Middle frontal gyrus (tissue), 1 donor: Measurements from ENCODE around the gene GAS7.

Source experiments
- DNase-seq: peaks from one replicate; pipeline ENCODE4 v3.0.0-alpha.2; 2015; ENCODE audit warnings: low spot score; ENCODE audit errors: extremely low spot score

The GAS7 gene

DNA sequence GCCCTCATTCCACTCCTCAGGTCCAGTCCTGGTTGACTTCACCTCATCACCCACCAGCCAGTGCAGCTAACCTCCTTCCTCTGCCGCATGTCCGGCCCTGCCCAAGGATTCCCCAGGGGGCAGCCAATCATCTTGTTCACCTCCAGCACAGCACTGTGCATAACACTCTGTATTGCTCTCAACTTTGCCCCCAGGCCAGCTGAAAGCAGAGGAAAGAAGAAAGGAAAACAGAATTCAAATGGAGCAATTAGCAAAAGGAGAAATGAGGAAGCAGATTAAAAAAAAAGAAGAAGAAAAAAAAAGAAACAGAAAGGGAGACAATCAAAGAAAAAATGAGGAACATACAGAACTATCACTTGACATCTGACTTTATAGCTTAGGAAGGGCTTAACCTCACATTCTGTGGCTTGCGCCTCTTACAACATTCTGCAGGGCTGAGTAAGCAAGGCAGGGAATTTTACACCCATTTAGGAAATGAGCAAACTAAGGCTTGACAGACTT lies 26.1 kb downstream of the GAS7 start:
- no peak for DNase-seq

DNA sequence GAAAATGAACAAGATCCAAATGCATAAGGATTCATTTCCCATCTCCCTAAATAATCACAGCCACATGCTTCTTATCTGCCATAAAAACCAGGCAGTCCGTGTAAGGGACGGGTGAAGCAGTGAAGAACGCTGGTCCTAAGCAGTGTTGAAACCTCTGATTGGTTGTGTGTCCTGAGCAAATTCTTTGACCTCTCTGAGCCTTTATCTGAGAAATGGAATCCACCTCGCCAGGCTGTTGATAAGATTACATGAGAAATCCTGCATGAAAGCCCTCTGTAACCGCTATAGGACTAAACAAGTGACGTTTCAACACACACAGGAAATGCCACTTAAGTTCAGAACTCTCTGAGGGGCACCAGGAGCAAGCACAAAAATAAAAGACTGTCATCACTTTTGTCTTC lies 26.8 kb downstream of the GAS7 start:
- no peak for DNase-seq

DNA sequence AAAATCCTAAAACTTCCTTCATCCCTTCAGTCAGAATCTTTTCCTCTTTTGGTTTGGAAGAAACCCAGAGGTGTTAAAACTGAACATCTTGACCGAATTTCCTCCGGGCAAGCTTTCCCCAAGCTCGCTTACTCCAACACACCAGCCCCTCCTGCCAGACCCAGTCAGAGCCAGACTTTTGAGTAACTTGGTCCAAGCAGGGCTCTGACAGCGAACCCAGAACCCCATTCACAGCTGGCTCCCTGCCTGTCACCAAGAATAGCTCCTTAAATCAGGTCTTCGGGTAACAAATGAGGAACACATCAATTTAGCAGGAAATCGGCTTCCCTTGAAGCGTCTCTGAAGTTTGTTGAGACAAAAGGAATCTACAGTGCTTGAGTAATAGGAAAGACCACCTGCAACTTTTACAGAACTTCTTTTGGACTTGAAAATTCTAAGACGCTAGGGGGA lies 27.3 kb downstream of the GAS7 start:
- no peak for DNase-seq

DNA sequence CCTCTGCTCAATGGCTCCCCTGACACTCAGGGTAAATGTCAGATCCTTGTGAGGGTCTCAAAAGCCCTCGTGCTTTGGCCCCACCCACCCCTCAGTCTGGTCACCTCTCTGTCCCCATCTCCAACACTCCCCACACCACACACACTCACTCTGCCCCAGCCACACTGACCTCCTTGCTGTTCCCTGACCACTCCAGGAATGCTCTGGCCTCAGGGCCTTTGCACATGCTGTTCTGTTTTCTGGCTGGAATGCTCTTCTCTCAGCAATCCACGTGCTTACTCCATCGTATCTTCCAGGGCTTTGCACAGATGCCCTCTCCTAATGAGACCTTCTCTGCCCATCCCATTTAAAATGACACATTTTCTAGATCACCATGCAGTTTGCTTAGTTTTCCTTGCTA lies 28.2 kb downstream of the GAS7 start:
- DNase-seq, result no peak

DNA sequence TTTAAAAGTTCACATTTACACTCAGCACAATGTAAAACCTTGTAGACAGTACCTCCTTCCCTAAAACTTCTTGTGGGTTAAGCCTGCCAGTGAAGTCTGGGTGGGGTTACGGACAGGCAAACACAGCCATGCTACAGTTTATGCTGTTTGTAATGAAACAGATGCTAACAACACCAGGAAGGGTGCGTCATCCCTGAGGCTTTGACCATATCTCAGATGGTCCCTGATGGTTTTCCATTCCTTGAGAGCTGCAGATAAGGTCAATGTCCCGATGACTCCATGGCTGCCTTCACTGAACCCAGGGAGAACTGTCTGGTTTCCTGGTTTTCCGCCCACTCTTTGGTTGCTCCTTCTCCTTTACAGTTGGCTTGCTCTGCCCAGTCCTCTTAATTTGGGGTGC lies 29.1 kb downstream of the GAS7 start:
- no peak for DNase-seq

DNA sequence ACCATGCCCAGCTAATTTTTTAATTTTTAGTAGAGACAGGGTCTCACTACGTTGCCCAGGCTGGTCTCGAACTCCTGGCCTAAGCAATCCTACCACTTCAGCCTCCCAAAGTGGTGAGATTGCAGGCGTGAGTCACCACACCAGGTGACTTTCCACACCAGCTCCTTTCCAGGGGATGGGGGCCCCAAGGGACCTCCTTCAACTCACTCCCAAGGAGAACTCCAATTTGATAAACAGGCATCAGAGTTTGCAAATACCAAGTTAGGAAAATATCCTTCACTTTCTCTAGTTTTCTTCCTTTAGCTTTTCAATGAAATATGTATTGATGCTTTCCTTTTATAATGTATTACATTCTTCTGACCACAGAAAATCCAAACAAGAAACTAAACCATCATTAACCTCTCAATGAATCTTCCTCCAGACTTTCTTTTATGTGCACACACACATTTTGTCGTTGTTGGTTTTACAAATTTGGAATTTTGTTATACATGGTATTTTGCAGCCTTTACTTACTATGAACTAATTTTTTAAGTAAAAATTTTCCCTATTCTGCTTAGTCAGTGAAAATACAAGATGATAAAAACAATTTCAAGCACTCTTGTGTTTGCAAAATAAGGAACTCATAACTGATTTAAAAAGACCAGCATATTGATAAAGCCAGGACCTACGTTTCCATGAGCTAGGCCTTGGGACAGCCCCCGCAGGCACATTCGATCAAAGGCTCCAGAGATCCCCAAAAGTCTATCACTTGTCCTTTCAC lies 32.0 kb downstream of the GAS7 start:
- DNase-seq, result no peak

DNA sequence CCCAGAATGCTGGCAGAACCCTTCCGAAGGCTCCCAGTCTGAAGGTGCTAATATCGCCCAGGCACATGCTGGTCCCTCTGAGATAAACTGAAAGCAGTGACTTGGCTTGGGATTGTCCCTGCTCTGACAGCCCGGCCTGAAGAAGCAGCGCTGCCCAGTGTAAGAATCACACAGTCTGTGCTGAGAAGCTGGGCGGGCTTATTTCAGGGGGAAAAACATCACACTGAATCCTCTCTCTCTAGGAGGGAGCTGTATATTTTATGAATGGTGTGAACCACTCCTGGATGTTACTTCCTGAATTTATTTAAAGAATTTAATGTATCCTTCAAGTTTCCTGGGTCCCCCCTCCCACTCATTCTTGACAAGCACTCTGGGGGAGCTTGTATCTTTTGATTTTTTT lies 36.3 kb downstream of the GAS7 start:
- DNase-seq, result no peak

DNA sequence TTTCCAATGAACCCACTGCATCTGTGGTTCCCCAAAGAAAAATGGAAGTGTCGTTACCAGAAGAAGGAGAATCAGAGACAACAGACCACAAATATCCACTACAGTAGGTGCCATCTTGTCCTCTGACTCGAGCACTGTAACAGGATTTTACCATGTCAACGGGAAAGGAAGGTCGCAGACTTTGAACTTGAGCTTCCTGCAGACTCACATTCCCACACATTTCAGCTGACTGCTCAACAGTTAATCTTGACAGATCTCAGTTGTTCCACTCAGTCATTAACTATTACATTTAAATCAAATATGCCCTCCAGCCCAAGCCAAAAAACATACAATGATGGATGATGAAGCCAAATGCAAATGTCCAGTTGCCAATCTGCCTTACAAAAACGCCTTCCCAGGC lies 37.0 kb downstream of the GAS7 start:
- no peak for DNase-seq

DNA sequence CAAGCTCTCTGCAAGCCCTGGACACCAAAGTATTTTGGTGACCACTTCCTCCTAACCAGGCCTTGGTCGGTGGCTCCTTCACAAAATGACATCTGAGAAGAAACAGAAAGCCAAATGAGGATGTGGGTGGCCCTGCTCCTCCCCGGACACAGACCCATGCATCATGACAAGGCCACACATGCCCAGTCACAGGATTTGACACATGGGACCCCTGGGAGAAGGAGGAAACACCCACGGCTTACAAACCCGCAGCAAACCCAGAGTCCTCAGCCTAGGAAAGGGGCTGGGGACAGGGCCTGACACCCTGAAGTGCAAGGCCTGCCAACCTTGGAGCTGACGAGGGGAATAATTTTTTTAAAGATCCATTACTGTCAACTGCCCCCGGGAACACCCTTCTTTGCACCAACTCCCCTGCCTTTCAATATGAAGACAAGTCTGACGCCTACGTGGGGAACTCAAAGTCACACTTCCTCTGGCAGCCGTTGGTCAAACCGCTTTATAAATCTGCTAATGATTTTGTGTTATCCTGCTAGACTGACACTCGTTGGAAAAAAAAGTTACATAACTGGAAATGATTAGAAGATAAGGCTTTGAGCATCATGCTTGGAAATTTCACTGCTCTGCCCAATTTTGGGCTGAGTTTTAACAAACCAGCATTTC lies 41.3 kb downstream of the GAS7 start:
- no peak for DNase-seq

DNA sequence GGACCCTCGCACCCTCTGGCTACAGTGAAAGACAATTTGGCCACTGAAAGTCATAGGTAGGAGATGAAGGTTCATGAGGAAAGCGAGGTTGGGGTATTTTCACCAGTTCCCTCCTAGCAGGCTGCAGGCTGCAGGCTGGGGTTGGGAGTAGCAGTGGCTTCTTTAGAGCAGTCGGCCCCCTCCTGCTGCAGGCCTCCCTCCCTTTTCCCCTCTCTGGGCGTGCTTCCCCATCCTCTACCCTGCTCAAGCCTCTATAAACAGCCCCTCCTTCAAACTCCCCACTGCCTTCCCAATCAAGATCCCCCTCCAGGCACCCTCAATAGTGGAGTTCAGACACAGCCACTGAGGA lies 41.8 kb downstream of the GAS7 start:
- DNase-seq, result no peak

DNA sequence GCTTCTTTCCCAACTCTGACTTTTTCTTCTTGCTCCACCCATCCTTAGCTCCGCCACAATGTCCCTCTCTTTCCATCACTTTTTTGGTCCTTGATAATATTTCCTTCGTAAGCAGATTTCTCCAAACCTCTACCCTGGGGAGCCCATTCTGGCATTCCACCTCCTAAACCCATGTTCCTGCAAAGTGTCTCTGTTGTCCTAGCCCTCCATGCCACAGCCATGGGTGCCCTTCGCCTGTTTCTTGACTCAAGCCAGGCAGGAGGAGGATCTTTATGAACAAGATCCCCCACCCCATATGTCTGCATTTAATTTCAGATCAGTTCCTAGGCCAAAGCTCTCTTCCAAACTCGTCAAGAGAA lies 42.4 kb downstream of the GAS7 start:
- DNase-seq, result no peak

DNA sequence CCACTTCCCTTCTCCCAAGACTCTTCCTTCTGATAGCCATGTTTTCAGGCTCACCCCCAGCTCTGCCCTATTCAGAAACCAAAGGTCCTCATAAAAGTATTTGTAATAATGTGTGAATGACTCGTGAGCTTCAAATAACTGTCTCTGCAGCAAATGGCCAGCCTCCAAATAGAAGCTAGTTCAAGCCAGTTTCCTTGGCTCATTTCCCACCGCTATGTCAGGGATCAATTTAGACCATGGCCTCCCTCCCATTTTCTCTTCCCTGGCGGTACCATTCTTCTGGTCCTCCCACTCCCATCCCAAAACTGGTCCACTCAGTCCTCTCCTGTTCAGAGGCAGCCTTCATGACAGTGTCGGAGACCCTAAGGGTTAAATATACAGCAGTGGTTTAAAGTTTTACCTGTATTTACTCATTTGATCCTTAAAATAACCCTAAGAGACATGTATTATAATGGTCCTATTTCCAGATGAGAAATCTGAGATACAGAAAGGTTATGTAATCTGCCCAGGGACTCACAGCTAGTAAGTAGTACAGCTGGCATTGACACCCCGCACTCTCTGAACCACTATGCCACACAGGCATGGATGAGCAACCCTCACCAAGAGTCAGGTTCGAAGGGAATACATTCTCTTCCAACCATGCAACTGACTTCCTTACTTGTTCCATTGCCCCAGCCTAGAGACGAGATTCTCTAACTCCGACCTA lies 42.9 kb downstream of the GAS7 start:
- DNase-seq, result no peak

DNA sequence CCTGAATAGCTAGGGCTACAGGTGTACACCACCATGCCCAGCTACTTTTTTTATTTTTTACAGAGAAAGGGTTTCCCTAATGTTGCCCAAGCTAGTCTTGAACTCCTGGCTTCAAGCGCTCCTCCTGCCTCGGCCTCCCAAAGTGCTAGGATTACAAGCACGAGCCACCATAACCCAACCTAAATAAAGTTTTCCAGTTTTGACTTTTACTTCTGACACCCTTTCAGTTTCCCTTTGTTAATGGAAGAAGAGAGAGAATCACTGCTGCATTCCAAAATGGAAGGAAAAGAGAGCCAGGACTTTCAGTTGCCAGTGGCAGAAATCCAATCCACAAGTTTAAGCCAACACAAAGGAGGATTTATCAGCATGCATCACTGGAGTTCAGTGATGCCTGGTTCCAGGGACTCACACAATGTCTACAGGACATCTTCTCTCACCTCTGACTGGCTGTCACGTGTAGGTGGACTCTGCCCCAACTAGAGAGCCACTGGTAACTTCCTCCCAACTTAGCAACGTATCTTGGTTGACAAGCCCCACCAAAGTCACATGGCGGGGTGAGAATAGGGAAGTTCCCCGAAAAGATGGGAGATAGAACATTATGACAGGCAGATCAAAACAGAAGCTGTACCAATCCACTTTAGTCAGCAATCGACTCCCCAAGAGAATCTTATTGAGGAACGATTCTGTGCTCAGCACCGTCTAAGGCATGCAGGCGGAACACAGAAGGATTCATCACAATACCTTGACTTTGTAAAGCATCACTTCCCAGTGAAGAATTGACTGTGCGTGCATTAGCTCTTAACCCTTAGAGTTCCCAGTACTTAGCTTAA lies 46.5 kb downstream of the GAS7 start:
- no peak for DNase-seq

DNA sequence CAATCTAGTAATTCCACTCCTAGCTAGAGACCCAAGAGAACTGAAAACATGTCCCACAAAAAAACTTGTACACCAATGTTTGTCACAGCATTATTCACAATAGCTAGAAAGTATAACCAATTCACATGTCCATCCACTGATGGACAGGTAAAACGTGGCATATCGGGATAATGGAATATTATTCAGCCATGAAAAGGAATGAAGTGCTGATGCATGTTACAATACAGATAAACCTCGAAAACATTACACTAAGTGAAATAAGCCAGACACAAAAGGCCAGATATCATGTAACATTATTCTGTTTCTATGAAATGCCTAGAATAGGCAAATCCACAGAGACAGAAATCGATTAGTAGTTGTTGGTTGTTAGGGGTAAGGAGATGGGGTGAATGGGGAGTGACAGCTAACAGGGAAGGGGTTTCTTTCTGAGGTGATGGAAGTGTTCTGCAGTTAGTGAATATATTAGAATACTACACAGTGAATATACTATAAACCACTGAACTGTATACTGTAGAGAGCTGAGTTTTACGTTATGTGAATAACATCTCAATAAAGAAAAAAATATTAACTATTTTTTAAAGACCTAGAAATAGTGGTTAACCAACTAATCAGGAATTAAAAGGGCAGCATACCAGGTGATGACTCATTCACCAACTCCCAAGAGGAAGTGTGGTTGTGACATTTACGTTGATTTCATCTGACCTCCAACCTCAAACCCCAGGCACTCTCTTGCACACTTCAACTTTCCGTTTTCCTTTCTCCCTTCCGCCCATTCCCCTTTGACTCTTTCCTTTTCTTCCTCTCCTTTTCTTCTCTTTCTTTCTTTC lies 48.6 kb downstream of the GAS7 start:
- no peak for DNase-seq

DNA sequence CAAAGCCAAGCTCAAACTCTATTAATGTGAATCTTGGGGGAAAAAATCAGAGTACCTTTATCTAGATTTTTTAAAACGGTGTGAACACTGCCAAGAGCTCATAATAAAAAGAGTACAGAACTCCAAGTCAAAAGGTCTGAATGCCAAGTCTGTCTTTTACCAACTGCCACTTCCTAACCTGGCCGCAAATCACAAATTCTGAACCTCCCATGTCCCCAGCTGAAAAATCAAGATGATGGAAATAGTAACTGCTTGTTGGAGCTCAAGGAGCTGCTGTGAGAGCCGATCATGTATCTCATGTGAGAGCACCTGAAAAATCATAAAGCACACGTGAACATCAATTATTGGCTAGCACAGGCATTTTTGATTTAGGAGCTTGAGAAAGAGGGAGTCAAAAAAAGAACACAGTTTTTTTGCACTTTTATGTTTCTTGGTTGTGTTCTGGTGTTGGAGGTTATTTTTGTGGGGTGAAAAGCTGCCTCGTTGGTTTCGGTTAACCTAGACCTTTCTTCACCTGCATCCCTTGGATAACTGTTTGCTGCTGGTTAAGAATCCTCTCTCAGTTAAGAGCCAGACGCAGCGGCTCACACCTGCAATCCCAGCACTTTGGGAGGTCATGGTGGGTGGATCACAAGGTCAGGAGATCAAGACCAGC lies 50.5 kb downstream of the GAS7 start:
- DNase-seq, result no peak

DNA sequence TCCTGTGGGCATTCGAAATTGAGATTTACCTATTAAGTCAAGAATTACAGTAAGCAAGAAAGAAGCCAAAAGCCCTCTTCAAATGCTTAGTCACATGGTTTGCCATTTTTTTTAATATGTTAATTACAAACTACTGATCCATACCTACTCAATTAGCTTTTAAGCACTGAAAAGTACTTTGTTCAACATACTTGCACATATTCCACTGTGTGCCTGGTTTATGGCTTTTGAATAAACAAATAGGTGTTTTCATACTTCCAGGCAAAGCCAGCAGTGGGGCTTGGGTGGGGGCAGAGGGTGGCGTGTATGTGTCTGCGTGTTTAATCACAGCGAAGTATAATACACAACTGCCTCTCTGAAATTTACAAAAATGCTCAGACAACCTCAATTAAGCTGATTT lies 51.4 kb downstream of the GAS7 start:
- no peak for DNase-seq

DNA sequence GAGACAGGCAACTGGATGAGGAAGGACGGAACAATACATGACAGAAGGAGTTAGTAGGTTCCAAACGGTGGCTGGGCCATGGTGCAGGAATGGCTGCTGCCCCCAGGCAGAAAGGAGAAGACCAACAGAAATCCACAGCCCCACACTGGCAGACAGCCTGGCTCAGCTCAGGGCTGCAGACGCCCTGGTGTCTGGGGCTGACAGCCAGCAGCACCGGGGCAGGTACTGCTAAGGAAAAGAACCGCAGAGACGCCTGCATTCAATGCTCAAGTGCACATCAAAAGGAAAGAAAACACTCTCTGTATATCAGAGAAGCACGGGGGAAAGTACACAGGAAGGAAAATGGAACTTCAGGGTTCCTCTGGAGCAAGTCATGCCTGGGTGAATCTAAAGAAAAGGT lies 53.4 kb downstream of the GAS7 start:
- DNase-seq, result no peak

DNA sequence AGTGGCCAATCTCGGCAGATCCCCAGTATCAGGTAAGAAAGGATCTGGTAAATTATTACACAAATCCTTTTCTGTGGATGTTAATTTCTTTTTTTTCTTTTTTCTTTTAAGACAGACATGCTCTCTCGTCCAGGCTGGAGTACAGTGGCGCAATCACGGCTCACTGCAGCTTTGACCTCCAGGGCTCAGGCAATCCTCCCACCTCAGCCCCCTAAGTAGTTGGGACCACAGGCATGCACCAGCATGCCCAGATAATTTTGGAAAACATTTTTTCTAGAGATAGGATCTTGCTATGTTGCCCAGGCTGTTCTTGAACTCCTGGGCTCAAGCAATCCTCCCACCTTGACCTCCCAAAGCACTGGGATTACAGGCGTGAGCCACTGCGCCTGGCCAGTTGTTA lies 54.0 kb downstream of the GAS7 start:
- DNase-seq, result no peak

DNA sequence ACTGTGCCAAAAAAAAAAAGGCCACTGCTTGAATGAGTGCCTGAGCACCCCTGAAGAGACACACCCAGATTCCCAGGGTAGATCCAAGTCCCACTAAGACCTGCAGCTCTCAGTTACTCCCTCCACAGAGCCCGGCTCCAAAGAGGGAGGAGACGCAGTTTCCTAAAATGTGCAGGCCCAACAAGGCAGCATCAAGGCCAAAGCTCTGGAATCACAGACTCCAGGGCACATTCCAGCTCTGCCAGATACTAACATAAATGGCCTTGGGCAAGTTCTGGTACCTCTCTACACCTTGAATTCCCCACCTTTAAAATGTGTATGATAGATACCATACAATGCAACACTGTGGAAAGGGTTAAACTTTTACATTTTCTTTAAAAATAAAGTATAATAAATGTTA lies 57.0 kb downstream of the GAS7 start:
- no peak for DNase-seq

DNA sequence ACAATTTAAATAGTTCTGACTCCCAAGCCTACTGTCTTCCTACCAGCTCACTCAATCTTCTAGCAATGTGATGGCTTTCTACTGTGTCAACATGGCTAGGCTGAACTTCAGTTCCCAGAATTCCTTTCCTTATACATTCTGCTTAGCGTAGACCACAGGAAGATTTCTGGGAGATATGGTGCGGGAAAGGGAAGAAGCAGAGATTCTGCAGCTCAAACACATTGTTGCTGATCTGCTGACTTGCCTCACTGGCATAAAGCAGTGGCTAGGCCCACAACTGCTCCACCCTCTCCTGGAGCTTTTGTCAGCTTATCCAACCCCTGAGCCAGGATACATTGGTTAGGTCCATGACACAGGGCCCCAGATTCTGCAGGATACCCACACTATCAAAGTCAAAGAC lies 58.8 kb downstream of the GAS7 start:
- DNase-seq, result no peak
